Tibial artery (tissue), 4 donors: Measurements from ENCODE around the gene RNF40.
A peak's percentile ranks its signal among the peaks of the same experiment; 100 is the strongest.

Source experiments
- DNase-seq, 2 donors: peaks; one replicate each; pipeline ENCODE4 v3.0.0-alpha.2; 2019
- H3K27ac ChIP-seq, 2 donors: fragments of 200-600 bp; sonication (generic) in 1 of 2; 1 replicate in 1 of 2; 2 replicates in 1 of 2; pipeline ENCODE4 v1.5.1; 2018 to 2019; ENCODE audit warnings: mild to moderate bottlenecking in 1 of 2
- H3K27me3 ChIP-seq, 2 donors: fragments of 200-600 bp; sonication (generic) in 1 of 2; one replicate each; pipeline versions ENCODE4 v1.5.1 to v1.6.0; 2016 to 2019
- H3K36me3 ChIP-seq, 3 donors: fragments of 200-600 bp; sonication (generic) in 2 of 3; one replicate each; pipeline ENCODE4 v1.5.1; 2016 to 2019; ENCODE audit warnings: mild to moderate bottlenecking in 2 of 3
- H3K4me1 ChIP-seq, 4 donors: fragments of 200-600 bp; sonication (generic) in 2 of 4; 1 replicate in 3 of 4; 2 replicates in 1 of 4; pipeline ENCODE4 v1.5.1; 2016 to 2019
- H3K4me3 ChIP-seq, 2 donors: fragments of 200-600 bp; sonication (generic) in 1 of 2; 1 replicate in 1 of 2; 2 replicates in 1 of 2; pipeline ENCODE4 v1.5.1; 2018 to 2019; ENCODE audit warnings: mild to moderate bottlenecking in 2 of 2
- H3K9me3 ChIP-seq, 3 donors: fragments of 200-600 bp; sonication (generic) in 1 of 3; one replicate each; pipeline ENCODE4 v1.5.1; 2016 to 2019
- intact Hi-C: fragments of 100-400 bp; cut with DNase I; formaldehyde crosslinking; loops from one replicate; pipeline ENCODE4 v1.15.0; 2023; ENCODE audit warnings: low total_unique reads
- TF ChIP-seq, protein P1 (sequence below), 2 experiments: fragments of 200-600 bp in 1 of 2; fragments of 450-650 bp in 1 of 2; IDR thresholded peaks; one replicate each; pipeline ENCODE4 v1.5.1; 2017 to 2019; ENCODE audit warnings: antibody characterized with exemption in 2 of 2, mild to moderate bottlenecking in 1 of 2, moderate library complexity in 1 of 2

RNF40 gene

DNA sequence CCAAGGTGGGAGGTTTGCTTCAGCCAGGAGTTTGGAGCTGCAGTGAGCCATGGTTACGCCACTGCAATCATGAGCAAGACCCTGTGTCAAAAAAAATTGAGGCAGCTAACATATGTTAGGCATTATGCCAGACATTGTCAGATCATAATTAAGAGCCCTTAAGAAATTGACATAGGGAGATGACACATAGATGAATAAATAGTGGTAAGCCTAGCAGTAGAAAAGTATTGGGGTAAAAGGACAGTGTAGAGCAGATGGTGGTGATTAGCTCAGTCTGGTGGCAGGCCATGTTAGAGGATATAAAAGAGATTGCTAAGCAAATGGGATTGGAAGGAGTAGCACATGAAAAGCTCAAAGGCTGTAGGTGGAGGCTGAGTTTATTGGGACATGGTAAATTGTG, 40.5 kb upstream of the RNF40 start:
- Histone ChIP-seq H3K4me1 (no peaks in the 10 kb centered on the region), H3K9me3 (no peaks in the 10 kb centered on the region), H3K4me3 (no peak overlapping the region), H3K27ac (no peak overlapping the region), H3K36me3 (peaks cover 82 to 100% (median 92%) of the 10 kb centered on the region in 3 donors), H3K27me3 (no peaks in the 10 kb centered on the region)
- intact Hi-C loops: no loop called here
- TF ChIP-seq, protein P1, sequence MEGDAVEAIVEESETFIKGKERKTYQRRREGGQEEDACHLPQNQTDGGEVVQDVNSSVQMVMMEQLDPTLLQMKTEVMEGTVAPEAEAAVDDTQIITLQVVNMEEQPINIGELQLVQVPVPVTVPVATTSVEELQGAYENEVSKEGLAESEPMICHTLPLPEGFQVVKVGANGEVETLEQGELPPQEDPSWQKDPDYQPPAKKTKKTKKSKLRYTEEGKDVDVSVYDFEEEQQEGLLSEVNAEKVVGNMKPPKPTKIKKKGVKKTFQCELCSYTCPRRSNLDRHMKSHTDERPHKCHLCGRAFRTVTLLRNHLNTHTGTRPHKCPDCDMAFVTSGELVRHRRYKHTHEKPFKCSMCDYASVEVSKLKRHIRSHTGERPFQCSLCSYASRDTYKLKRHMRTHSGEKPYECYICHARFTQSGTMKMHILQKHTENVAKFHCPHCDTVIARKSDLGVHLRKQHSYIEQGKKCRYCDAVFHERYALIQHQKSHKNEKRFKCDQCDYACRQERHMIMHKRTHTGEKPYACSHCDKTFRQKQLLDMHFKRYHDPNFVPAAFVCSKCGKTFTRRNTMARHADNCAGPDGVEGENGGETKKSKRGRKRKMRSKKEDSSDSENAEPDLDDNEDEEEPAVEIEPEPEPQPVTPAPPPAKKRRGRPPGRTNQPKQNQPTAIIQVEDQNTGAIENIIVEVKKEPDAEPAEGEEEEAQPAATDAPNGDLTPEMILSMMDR (IDR thresholded peaks at IDR 0.05): no peak
- no peak for DNase-seq

DNA sequence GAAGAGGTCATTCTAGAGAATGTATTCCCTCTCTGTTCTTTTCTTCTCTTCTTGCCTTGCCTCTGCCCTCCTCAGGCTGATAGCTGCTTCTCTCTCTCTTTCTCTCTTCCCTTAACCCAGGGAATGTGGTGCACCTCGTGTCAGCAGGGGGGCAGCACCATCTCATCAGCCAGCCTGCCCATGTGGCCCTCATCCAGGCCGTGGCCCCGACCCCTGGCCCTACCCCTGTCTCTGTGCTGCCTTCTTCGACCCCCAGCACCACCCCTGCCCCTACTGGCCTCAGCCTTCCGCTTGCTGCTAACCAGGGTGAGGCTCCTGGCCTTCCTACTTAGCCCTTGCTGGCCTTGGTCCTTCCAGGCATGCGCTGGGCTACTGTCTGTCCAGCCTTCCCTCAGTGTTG, 39.7 kb upstream of the RNF40 start:
- Histone ChIP-seq H3K27ac (no peak overlapping the region), H3K27me3 (no peaks in the 10 kb centered on the region), H3K4me3 (no peak overlapping the region), H3K4me1 (no peaks in the 10 kb centered on the region), H3K36me3 (peaks cover 81 to 100% (median 93%) of the 10 kb centered on the region in 3 donors), H3K9me3 (no peaks in the 10 kb centered on the region)
- TF ChIP-seq, protein P1 (IDR thresholded peaks at IDR 0.05): no peak
- DNase-seq: peak in 1 of 2 donors; percentile 28
- intact Hi-C loops: no loop called here

DNA sequence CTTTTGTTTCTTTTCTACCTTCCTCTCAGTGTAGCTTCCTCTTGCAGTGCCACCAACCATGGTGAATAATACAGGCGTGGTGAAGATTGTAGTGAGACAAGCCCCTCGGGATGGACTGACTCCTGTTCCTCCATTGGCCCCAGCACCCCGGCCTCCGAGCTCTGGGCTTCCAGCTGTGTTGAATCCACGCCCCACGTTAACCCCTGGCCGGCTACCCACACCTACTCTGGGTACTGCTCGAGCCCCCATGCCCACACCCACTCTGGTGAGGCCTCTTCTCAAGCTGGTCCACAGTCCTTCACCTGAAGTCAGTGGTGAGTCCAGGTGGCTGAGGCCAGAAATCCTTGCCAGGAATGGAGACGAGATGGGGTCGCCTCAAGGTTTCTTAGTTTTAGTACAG, 39.2 kb upstream of the RNF40 start:
- DNase-seq: peak in 1 of 2 donors; percentile 63
- Histone ChIP-seq H3K27ac (no peak overlapping the region), H3K27me3 (no peaks in the 10 kb centered on the region), H3K9me3 (no peaks in the 10 kb centered on the region), H3K4me3 (no peak overlapping the region), H3K36me3 (peaks cover 80 to 100% (median 90%) of the 10 kb centered on the region in 3 donors), H3K4me1 (no peaks in the 10 kb centered on the region)
- TF ChIP-seq, protein P1 (IDR thresholded peaks at IDR 0.05): no peak
- intact Hi-C loops: no loop called here

DNA sequence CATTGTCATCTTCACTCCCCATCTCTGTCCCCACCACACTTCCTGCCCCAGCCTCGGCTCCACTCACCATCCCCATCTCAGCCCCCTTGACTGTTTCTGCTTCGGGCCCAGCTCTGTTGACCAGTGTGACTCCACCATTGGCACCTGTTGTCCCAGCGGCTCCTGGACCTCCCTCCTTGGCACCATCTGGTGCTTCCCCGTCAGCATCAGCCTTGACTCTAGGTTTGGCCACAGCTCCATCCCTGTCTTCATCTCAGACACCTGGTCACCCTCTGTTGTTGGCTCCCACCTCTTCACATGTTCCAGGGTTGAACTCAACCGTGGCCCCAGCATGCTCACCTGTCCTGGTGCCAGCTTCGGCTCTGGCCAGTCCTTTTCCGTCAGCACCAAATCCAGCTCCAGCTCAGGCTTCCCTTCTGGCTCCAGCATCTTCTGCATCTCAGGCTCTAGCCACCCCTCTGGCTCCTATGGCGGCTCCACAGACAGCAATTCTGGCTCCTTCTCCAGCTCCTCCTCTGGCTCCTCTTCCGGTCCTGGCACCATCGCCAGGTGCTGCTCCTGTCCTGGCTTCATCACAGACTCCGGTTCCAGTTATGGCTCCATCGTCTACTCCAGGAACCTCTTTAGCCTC, 38.3 kb upstream of the RNF40 start:
- intact Hi-C loops: no loop called here
- H3K27ac ChIP-seq: no peak overlapping the region
- TF ChIP-seq, protein P1 (IDR thresholded peaks at IDR 0.05): no peak
- no peaks in the 10 kb centered on the region for H3K4me1 ChIP-seq
- H3K36me3 ChIP-seq: peaks cover 76 to 100% (median 89%) of the 10 kb centered on the region in 3 donors
- H3K27me3 ChIP-seq: no peaks in the 10 kb centered on the region
- no peak overlapping the region for H3K4me3 ChIP-seq
- peak in 1 of 2 donors; percentile 57 for DNase-seq
- H3K9me3 ChIP-seq: no peaks in the 10 kb centered on the region

DNA sequence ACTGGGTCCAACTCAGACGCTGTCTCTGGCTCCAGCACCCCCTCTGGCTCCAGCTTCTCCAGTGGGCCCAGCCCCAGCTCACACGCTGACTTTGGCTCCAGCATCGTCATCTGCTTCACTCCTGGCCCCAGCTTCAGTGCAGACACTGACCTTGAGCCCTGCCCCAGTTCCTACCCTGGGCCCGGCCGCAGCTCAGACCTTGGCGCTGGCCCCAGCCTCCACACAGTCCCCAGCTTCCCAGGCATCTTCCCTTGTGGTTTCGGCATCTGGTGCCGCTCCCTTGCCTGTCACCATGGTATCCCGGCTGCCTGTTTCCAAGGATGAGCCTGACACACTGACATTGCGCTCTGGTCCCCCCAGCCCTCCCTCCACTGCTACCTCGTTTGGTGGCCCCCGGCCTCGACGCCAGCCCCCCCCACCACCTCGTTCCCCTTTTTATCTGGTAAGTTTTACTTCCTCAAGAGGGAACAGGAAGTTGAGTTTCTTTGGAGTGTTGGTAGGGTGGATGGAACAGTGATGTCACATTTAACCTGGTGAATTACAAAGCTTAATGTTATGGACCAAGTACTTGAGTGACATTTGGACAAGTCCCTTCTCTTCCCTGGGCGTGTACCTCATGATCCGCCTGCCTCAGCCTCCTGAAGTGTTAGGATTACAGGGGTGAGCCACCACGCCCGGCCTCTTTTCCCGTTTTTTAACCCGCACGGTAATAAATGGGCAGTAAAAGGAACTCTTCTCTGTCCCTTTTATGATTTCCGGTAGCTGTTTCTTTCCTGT, 37.3 kb upstream of the RNF40 start:
- H3K27me3 ChIP-seq: no peaks in the 10 kb centered on the region
- intact Hi-C loops: no loop called here
- no peak overlapping the region for H3K27ac ChIP-seq
- DNase-seq: peak in 1 of 2 donors; percentile 66
- H3K9me3 ChIP-seq: no peaks in the 10 kb centered on the region
- no peak overlapping the region for H3K4me3 ChIP-seq
- TF ChIP-seq, protein P1 (IDR thresholded peaks at IDR 0.05): no peak
- H3K4me1 ChIP-seq: no peaks in the 10 kb centered on the region
- H3K36me3 ChIP-seq: peaks cover 84 to 100% (median 89%) of the 10 kb centered on the region in 3 donors
